Activated B cell treated with CpG ODN at 0.5 μM for 24 hours (primary cell): ENCODE data around the gene PSMD5. TPM values are rescaled to one million over a fixed set of nuclear protein-coding genes. Genes with fewer than 3 reads are reported as not detected.

Experiments used
- ATAC-seq: fragments of 200-7000 bp; cut with Tn5 transposase; one replicate; pipeline ENCODE4 v1.10.0; 2021; ENCODE audit warnings: low read depth, mild to moderate bottlenecking, moderate library complexity
- CTCF ChIA-PET: fragments of 350-600 bp; sonication (Branson Sonifier 250); formaldehyde crosslinking; loops from one replicate; lab custom pipeline; 2021; ENCODE audit warnings: antibody characterized with exemption; lab: Charles Lee
- POLR2A ChIA-PET: fragments of 350-600 bp; sonication (Branson Sonifier 250); formaldehyde crosslinking; loops from one replicate; lab custom pipeline; 2021; ENCODE audit warnings: antibody characterized with exemption; lab: Charles Lee
- DNase-seq: peaks from one replicate; pipeline ENCODE4 v3.0.0; 2022
- H3K27ac Mint-ChIP-seq: one replicate; pipeline ENCODE4 v1.8.0; 2020; ENCODE audit warnings: mixed read lengths
- H3K27me3 Mint-ChIP-seq: one replicate; pipeline ENCODE4 v1.8.0; 2021; ENCODE audit warnings: mixed read lengths
- H3K36me3 Mint-ChIP-seq: one replicate; pipeline ENCODE4 v1.8.0; 2021; ENCODE audit warnings: low read depth, mixed read lengths
- H3K4me1 Mint-ChIP-seq: one replicate; pipeline ENCODE4 v1.8.0; 2021; ENCODE audit warnings: mixed read lengths
- H3K4me3 Mint-ChIP-seq: one replicate; pipeline ENCODE4 v1.8.0; 2020; ENCODE audit warnings: mild to moderate bottlenecking, mixed read lengths
- H3K9me3 Mint-ChIP-seq: one replicate; pipeline ENCODE4 v1.8.0; 2020; ENCODE audit warnings: mixed read lengths
- intact Hi-C: fragments of 100-400 bp; cut with micrococcal nuclease; formaldehyde crosslinking; loops from one replicate; pipeline ENCODE4 v1.15.1; 2024
- total RNA-seq: library from RNA; stranded (reverse); gene quantifications from 2 replicates; pipeline ENCODE4 v1.2.3, GENCODE V29; 2022
- TF ChIP-seq, protein P1 (sequence below): fragments of 200-600 bp; IDR thresholded peaks from one replicate; pipeline ENCODE4 v1.8.0; 2022; ENCODE audit warnings: antibody characterized with exemption, mild to moderate bottlenecking

The PSMD5 gene
- total RNA-seq, 1 donor from 2014 or later, result 38.9 TPM

DNA sequence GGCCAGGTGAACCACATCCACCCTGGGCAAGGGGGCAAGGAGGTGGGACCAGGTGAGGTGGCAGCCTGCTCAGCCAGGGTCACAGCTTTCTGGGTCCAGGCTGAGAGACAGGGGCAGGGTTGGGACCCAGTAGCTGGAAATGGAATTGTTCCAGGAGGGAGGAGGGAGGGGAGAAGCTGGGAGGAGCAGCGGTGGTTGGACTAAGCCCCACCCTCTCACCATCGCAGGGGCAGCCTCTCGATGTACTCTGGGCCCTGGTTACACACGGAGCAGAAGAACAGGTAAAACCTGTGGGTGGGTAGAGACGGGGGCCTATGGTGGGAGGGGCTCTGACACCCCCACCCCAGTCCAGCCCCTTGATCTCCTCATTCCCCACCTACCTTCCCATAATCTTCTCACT is 23.1 kb upstream of the PSMD5 start:
- peaks cover 23% of the 10 kb centered on the region for H3K36me3 Mint-ChIP-seq

DNA sequence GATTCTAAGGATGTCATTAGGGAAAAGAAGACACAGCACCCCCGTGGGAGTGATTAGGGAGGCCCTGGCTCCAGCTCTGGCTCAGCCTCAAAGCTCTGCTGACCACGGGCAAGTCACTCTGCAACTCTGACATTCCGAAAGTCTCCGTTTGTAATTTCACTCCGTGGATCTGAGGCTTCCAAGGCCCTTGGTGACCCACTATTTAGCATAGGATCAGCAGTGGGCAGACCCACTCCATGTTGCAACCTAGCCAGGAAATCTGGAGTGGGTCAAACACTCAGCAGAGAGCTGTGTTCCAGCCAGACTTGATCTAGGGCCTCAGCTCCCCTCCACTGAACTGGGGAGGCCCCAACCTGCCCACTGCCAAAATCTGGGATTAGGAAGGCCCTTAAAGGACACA is 22.5 kb upstream of the PSMD5 start:
- TF ChIP-seq, protein P1, sequence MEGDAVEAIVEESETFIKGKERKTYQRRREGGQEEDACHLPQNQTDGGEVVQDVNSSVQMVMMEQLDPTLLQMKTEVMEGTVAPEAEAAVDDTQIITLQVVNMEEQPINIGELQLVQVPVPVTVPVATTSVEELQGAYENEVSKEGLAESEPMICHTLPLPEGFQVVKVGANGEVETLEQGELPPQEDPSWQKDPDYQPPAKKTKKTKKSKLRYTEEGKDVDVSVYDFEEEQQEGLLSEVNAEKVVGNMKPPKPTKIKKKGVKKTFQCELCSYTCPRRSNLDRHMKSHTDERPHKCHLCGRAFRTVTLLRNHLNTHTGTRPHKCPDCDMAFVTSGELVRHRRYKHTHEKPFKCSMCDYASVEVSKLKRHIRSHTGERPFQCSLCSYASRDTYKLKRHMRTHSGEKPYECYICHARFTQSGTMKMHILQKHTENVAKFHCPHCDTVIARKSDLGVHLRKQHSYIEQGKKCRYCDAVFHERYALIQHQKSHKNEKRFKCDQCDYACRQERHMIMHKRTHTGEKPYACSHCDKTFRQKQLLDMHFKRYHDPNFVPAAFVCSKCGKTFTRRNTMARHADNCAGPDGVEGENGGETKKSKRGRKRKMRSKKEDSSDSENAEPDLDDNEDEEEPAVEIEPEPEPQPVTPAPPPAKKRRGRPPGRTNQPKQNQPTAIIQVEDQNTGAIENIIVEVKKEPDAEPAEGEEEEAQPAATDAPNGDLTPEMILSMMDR, result no peak
- no peaks in the 10 kb centered on the region for H3K27me3 Mint-ChIP-seq
- no peak for DNase-seq
- peaks cover 16% of the 10 kb centered on the region for H3K4me1 Mint-ChIP-seq
- intact Hi-C loops, result loop anchor here (5.0 kb wide), 1 partner anchor 117 kb away; no protein-coding TSS in a partner anchor
- peaks cover 28% of the 10 kb centered on the region for H3K36me3 Mint-ChIP-seq
- CTCF ChIA-PET, result no interaction called here
- no peak overlapping the region for H3K4me3 Mint-ChIP-seq
- POLR2A ChIA-PET, result no interaction called here
- H3K27ac Mint-ChIP-seq, result no peak overlapping the region
- no peaks in the 10 kb centered on the region for H3K9me3 Mint-ChIP-seq
- ATAC-seq, result no peak

More for the DNA sequence above, 23.1 kb upstream of the PSMD5 start:
- DNase-seq (no peak), ATAC-seq (no peak)
- H3K9me3 Mint-ChIP-seq, result no peaks in the 10 kb centered on the region
- H3K27me3 Mint-ChIP-seq, result no peaks in the 10 kb centered on the region
- no peak overlapping the region for H3K4me3 Mint-ChIP-seq
- CTCF ChIA-PET, result no interaction called here
- POLR2A ChIA-PET, result no interaction called here
- no peak overlapping the region for H3K27ac Mint-ChIP-seq
- peaks cover 16% of the 10 kb centered on the region for H3K4me1 Mint-ChIP-seq
- intact Hi-C loops, result loop anchor here (5.0 kb wide), 1 partner anchor 116 kb away; no protein-coding TSS in a partner anchor
- TF ChIP-seq, protein P1, result no peak

DNA sequence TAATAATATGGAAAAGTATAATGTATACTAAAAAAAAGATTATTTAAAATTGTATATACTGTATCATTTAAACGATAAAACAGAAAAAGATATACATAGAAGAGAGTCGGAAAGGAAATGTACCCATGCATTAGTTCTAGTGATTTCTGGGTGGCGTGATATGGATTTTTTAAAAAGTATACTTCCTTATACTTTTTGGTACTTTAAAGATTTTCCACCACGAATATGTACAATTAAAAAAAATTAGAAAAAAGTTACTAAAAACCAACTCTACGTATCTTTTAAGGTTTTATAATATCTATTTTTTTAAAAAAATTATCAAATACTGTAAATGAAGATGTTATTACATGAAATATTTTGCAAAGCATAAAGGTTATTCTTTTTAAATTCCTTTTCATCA is 22.0 kb upstream of the PSMD5 start:
- H3K27me3 Mint-ChIP-seq, result no peaks in the 10 kb centered on the region
- H3K9me3 Mint-ChIP-seq, result no peaks in the 10 kb centered on the region
- H3K27ac Mint-ChIP-seq, result no peak overlapping the region
- peaks cover 32% of the 10 kb centered on the region for H3K36me3 Mint-ChIP-seq
- intact Hi-C loops, result loop anchor here (5.0 kb wide), 1 partner anchor 118 kb away; no protein-coding TSS in a partner anchor
- CTCF ChIA-PET, result no interaction called here
- ATAC-seq, result no peak
- peaks cover 15% of the 10 kb centered on the region for H3K4me1 Mint-ChIP-seq
- POLR2A ChIA-PET, result no interaction called here
- TF ChIP-seq, protein P1, result no peak
- no peak for DNase-seq
- H3K4me3 Mint-ChIP-seq, result no peak overlapping the region

DNA sequence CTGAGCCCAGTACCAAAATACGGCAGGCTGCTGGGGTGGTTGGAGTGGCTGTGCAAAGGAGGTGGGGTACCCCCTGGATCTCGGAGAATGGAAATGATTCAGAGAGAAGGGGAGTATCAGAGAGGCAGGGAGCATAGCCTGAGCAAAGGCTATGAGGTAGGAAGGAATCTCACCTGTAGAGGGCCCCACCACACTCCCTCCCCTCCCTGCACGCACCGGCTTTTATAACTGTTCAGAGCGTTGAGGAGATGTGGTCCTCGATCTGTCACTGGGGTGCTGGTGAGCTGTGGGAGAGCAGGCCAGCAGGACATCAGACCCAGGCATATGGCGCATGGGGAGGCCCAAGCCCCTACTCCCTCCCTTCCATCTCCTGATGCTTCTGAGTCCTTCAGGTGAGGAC is 21.1 kb upstream of the PSMD5 start:
- no peaks in the 10 kb centered on the region for H3K9me3 Mint-ChIP-seq
- ATAC-seq, result no peak
- no peaks in the 10 kb centered on the region for H3K27me3 Mint-ChIP-seq
- H3K4me3 Mint-ChIP-seq, result no peak overlapping the region
- ChIA-PET CTCF (no interaction called here), POLR2A (no interaction called here)
- DNase-seq, result no peak
- no peak overlapping the region for H3K27ac Mint-ChIP-seq
- intact Hi-C loops, result no loop called here
- H3K36me3 Mint-ChIP-seq, result peaks cover 31% of the 10 kb centered on the region
- peaks cover 8% of the 10 kb centered on the region for H3K4me1 Mint-ChIP-seq
- TF ChIP-seq, protein P1, result no peak

DNA sequence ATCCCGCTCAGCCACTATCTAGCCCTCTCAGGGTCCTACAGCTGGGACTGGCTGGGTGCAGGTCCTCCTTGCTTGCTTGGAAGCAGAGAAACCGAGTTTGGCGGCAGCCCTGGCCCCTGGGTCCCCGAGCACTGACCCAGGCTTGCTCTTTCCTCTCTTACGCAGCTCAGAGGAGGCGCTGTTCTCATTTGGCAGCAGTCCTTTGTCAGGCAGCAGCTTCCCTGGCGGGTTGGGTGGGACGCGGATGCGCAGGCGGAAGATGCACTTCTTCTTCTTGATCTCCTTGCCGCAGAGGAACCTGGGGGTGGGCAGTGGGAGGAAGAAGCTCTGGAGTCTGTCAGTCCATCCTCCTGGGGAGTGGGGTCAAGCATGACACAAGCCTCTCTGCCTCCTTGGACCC is 19.7 kb upstream of the PSMD5 start:
- ChIA-PET POLR2A (no interaction called here), CTCF (no interaction called here)
- Mint-ChIP-seq H3K4me3 (no peak overlapping the region), H3K27ac (no peak overlapping the region), H3K36me3 (peaks cover 38% of the 10 kb centered on the region), H3K9me3 (no peaks in the 10 kb centered on the region), H3K27me3 (no peaks in the 10 kb centered on the region), H3K4me1 (peaks cover 3% of the 10 kb centered on the region)
- DNase-seq (no peak), ATAC-seq (no peak)
- TF ChIP-seq, protein P1, result no peak
- intact Hi-C loops, result no loop called here
